DND-41 (cell line): ENCODE data around the gene ASB4.

Experiments used
- CTCF ChIP-seq: IDR thresholded peaks from 2 replicates; pipeline ENCODE4 v1.5.1; 2012; ENCODE audit warnings: borderline replicate concordance, low read length, moderate library complexity, mild to moderate bottlenecking; ENCODE audit not compliant: poor library complexity, severe bottlenecking; ENCODE audit errors: extremely low read depth
- EZH2 ChIP-seq: IDR thresholded peaks from 3 replicates; pipeline ENCODE4 v1.6.1; 2012; ENCODE audit warnings: borderline replicate concordance, low read depth, mild to moderate bottlenecking, moderate library complexity, low read length, inconsistent platforms; ENCODE audit not compliant: severe bottlenecking

DNA sequence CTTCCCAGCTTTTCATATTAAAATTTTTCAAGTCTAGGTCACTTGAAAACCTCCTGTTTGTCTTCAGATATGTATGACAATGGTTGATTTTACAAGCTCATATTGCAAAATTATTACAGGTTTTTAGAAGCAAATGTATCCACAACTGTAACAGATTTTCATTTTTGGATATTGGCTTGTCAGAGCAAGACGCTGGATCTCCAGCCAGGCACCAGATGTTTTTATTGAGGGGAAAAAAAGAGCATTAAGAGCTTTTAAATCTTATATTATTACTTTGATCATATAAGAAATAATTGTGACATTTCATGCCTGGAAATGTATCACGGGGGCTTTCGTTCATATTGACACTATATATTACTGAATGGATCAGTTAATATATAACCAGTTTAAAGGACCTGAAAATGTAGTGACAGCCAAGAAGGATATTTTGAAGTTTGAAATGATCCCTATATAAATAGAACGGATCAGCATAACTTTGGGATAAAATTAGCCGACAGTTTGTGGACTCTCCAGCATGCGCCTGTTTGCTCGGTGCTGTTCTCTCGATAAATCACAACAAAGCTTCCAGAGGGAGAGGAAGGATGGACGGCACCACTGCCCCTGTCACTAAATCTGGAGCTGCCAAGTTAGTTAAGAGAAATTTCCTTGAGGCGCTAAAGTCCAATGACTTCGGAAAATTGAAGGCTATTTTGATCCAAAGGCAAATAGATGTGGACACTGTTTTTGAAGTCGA is at the start of gene ASB4:
- no peak for TF ChIP-seq EZH2
- TF ChIP-seq CTCF = no peak
